HEK293 (cell line): ENCODE measurements around the gene RETREG2.
A peak's percentile ranks its signal among the peaks of the same experiment; 100 is the strongest.

Experiments
- GLIS2 ChIP-seq: fragments of 450-650 bp; formaldehyde crosslinking; IDR thresholded peaks from 2 replicates; pipeline ENCODE4 v1.5.1; 2016; ENCODE audit warnings: missing biosample characterization, missing genetic modification characterization
- KLF16 ChIP-seq: fragments of 450-650 bp; formaldehyde crosslinking; IDR thresholded peaks from 2 replicates; pipeline ENCODE4 v1.5.1; 2017; ENCODE audit warnings: missing biosample characterization, missing genetic modification characterization
- KLF7 ChIP-seq: fragments of 450-650 bp; formaldehyde crosslinking; IDR thresholded peaks from 2 replicates; pipeline ENCODE4 v1.5.1; 2016; ENCODE audit warnings: missing biosample characterization, missing genetic modification characterization, borderline replicate concordance
- PRDM1 ChIP-seq: fragments of 450-650 bp; formaldehyde crosslinking; IDR thresholded peaks from 2 replicates; pipeline ENCODE4; 2016; ENCODE audit warnings: missing biosample characterization, missing genetic modification characterization
- ZFP69B ChIP-seq: fragments of 450-650 bp; formaldehyde crosslinking; IDR thresholded peaks from 2 replicates; pipeline ENCODE4 v1.5.1; 2016; ENCODE audit warnings: missing biosample characterization, missing genetic modification characterization
- ZNF114 ChIP-seq: fragments of 450-650 bp; formaldehyde crosslinking; IDR thresholded peaks from 2 replicates; pipeline ENCODE4 v1.5.0; 2017; ENCODE audit warnings: missing biosample characterization, missing genetic modification characterization
- ZNF157 ChIP-seq: fragments of 450-650 bp; formaldehyde crosslinking; IDR thresholded peaks from 2 replicates; pipeline ENCODE4 v1.5.1; 2016; ENCODE audit warnings: missing biosample characterization, missing genetic modification characterization
- ZNF266 ChIP-seq: fragments of 450-650 bp; formaldehyde crosslinking; IDR thresholded peaks from 2 replicates; pipeline ENCODE4 v1.5.1; 2016; ENCODE audit warnings: missing biosample characterization, missing genetic modification characterization, low read depth
- ZNF324 ChIP-seq: fragments of 450-650 bp; formaldehyde crosslinking; IDR thresholded peaks from 2 replicates; pipeline ENCODE4 v1.5.1; 2016; ENCODE audit warnings: missing biosample characterization, missing genetic modification characterization
- ZNF404 ChIP-seq: fragments of 450-650 bp; formaldehyde crosslinking; IDR thresholded peaks from 2 replicates; pipeline ENCODE4 v1.5.1; 2017; ENCODE audit warnings: missing biosample characterization, missing genetic modification characterization
- ZNF473 ChIP-seq: fragments of 450-650 bp; formaldehyde crosslinking; IDR thresholded peaks from 2 replicates; pipeline ENCODE4 v1.5.1; 2017; ENCODE audit warnings: missing biosample characterization, missing genetic modification characterization
- ZNF510 ChIP-seq: fragments of 450-650 bp; formaldehyde crosslinking; IDR thresholded peaks from 2 replicates; pipeline ENCODE4 v1.5.1; 2018; ENCODE audit warnings: mild to moderate bottlenecking, missing genetic modification characterization, missing biosample characterization; ENCODE audit not compliant: insufficient replicate concordance
- ZNF544 ChIP-seq: fragments of 450-650 bp; formaldehyde crosslinking; IDR thresholded peaks from 2 replicates; pipeline ENCODE4 v1.5.0; 2017; ENCODE audit warnings: missing biosample characterization, missing genetic modification characterization
- ZNF555 ChIP-seq: fragments of 450-650 bp; formaldehyde crosslinking; conservative IDR thresholded peaks from 2 replicates; pipeline ENCODE4 v1.5.1; 2017; ENCODE audit warnings: missing biosample characterization, mild to moderate bottlenecking, missing genetic modification characterization, inconsistent platforms
- ZNF585B ChIP-seq: fragments of 450-650 bp; formaldehyde crosslinking; IDR thresholded peaks from 2 replicates; pipeline ENCODE4 v1.5.1; 2016; ENCODE audit warnings: missing biosample characterization, missing genetic modification characterization
- ZNF596 ChIP-seq: fragments of 450-650 bp; IDR thresholded peaks from 2 replicates; pipeline ENCODE4 v1.5.0; 2018; ENCODE audit warnings: missing biosample characterization, mild to moderate bottlenecking, missing genetic modification characterization, moderate library complexity
- ZNF654 ChIP-seq: fragments of 450-650 bp; formaldehyde crosslinking; IDR thresholded peaks from 2 replicates; pipeline ENCODE4 v1.5.1; 2016; ENCODE audit warnings: low read depth, missing biosample characterization, missing genetic modification characterization
- ZNF701 ChIP-seq: fragments of 450-650 bp; formaldehyde crosslinking; IDR thresholded peaks from 2 replicates; pipeline ENCODE4 v1.5.1; 2016; ENCODE audit warnings: missing biosample characterization, missing genetic modification characterization
- ZNF785 ChIP-seq: fragments of 450-650 bp; formaldehyde crosslinking; IDR thresholded peaks from 2 replicates; pipeline ENCODE4 v1.5.1; 2016; ENCODE audit warnings: missing biosample characterization, missing genetic modification characterization
- ZNF830 ChIP-seq: fragments of 450-650 bp; IDR thresholded peaks from 2 replicates; pipeline ENCODE4 v1.5.0; 2018; ENCODE audit warnings: missing biosample characterization, missing genetic modification characterization, low read depth, mild to moderate bottlenecking, moderate library complexity
- ZSCAN16 ChIP-seq: fragments of 450-650 bp; formaldehyde crosslinking; IDR thresholded peaks from 2 replicates; pipeline ENCODE4 v1.5.1; 2016; ENCODE audit warnings: missing biosample characterization, missing genetic modification characterization
- TF ChIP-seq, protein P1 (sequence below): fragments of 450-650 bp; formaldehyde crosslinking; IDR thresholded peaks from 2 replicates; pipeline ENCODE4 v1.5.1; 2017; ENCODE audit warnings: missing biosample characterization, missing genetic modification characterization
- TF ChIP-seq, protein P2 (sequence below): fragments of 450-650 bp; formaldehyde crosslinking; IDR thresholded peaks from 2 replicates; pipeline ENCODE4 v1.5.1; 2017; ENCODE audit warnings: missing biosample characterization, missing genetic modification characterization
- TF ChIP-seq, protein P3 (sequence below): fragments of 450-650 bp; formaldehyde crosslinking; IDR thresholded peaks from 2 replicates; pipeline ENCODE4 v1.5.1; 2016; ENCODE audit warnings: missing biosample characterization, missing genetic modification characterization, low read depth
- TF ChIP-seq, protein P4 (sequence below): fragments of 450-650 bp; formaldehyde crosslinking; IDR thresholded peaks from 2 replicates; pipeline ENCODE4 v1.5.1; 2017; ENCODE audit warnings: missing biosample characterization, missing genetic modification characterization
- TF ChIP-seq, protein P5 (sequence below): fragments of 450-650 bp; formaldehyde crosslinking; IDR thresholded peaks from 2 replicates; pipeline ENCODE4 v1.5.1; 2016; ENCODE audit warnings: missing biosample characterization, missing genetic modification characterization, borderline replicate concordance
- TF ChIP-seq, protein P6 (sequence below): fragments of 450-650 bp; formaldehyde crosslinking; IDR thresholded peaks from 2 replicates; pipeline ENCODE4 v1.5.1; 2016; ENCODE audit warnings: missing biosample characterization, missing genetic modification characterization
- TF ChIP-seq, protein P7 (sequence below): IDR thresholded peaks from 2 replicates; pipeline ENCODE4 v1.6.1; 2011; ENCODE audit warnings: mild to moderate bottlenecking, low read depth, low read length, borderline replicate concordance

RETREG2 gene

DNA sequence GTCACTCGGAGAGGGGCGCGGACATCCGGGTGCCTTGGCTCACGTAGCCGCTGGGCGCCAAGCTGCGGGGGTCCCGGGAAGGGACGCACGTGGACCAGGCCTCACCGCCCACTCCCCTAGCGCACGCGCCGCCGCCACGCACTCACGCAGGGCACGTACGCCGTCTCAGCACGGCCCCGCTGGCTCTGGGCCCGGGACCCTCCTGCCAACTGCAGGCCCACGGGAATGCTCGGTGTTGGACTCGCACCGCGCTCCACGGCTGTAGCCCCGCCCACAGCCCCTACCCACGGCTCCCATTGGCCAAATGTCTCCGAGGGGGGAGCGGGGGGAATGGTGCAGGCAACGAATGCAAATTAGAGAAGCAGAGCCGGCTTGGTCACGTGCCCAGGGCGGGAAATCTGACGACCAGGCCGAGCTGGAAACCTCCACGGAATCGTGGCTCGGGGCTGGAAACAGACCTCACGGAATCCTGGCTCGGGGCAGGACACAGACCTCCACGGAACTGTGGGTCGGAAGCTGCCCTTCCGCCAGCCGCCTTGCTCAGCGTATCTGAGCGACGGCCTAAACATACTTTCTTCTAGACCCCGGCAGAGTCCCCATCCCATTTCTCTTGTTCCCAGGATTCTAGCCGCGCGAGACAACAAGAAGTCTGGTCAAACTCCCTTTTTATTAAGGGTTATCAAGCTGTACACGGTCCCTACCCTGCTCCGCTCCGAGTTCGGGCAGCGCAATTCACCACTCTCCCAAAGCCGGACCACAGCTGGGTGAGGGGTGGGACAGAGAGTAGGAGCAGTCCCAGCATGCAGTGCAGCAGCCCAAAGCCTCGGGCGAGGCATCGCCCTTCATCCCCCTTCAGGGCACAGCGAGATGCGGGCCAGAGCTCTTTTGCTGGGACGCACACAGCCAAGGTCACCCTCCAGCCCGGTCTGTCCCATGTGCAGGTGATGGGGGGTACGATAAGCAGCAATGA, 40.9 kb downstream of the RETREG2 start, which contains the start of gene ABCB6 (continued):
- TF ChIP-seq, protein P1, sequence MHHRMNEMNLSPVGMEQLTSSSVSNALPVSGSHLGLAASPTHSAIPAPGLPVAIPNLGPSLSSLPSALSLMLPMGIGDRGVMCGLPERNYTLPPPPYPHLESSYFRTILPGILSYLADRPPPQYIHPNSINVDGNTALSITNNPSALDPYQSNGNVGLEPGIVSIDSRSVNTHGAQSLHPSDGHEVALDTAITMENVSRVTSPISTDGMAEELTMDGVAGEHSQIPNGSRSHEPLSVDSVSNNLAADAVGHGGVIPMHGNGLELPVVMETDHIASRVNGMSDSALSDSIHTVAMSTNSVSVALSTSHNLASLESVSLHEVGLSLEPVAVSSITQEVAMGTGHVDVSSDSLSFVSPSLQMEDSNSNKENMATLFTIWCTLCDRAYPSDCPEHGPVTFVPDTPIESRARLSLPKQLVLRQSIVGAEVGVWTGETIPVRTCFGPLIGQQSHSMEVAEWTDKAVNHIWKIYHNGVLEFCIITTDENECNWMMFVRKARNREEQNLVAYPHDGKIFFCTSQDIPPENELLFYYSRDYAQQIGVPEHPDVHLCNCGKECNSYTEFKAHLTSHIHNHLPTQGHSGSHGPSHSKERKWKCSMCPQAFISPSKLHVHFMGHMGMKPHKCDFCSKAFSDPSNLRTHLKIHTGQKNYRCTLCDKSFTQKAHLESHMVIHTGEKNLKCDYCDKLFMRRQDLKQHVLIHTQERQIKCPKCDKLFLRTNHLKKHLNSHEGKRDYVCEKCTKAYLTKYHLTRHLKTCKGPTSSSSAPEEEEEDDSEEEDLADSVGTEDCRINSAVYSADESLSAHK (tag by site-specific recombination) = peak; percentile 94
- TF ChIP-seq ZNF404 (tag by site-specific recombination) = no peak
- no peak for TF ChIP-seq ZNF114 (tag by site-specific recombination)
- TF ChIP-seq, protein P2, sequence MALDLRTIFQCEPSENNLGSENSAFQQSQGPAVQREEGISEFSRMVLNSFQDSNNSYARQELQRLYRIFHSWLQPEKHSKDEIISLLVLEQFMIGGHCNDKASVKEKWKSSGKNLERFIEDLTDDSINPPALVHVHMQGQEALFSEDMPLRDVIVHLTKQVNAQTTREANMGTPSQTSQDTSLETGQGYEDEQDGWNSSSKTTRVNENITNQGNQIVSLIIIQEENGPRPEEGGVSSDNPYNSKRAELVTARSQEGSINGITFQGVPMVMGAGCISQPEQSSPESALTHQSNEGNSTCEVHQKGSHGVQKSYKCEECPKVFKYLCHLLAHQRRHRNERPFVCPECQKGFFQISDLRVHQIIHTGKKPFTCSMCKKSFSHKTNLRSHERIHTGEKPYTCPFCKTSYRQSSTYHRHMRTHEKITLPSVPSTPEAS = no peak
- TF ChIP-seq, protein P3, sequence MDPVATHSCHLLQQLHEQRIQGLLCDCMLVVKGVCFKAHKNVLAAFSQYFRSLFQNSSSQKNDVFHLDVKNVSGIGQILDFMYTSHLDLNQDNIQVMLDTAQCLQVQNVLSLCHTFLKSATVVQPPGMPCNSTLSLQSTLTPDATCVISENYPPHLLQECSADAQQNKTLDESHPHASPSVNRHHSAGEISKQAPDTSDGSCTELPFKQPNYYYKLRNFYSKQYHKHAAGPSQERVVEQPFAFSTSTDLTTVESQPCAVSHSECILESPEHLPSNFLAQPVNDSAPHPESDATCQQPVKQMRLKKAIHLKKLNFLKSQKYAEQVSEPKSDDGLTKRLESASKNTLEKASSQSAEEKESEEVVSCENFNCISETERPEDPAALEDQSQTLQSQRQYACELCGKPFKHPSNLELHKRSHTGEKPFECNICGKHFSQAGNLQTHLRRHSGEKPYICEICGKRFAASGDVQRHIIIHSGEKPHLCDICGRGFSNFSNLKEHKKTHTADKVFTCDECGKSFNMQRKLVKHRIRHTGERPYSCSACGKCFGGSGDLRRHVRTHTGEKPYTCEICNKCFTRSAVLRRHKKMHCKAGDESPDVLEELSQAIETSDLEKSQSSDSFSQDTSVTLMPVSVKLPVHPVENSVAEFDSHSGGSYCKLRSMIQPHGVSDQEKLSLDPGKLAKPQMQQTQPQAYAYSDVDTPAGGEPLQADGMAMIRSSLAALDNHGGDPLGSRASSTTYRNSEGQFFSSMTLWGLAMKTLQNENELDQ (tag by site-specific recombination) = no peak
- no peak for TF ChIP-seq ZNF830 (tag by site-specific recombination)
- no peak for TF ChIP-seq ZNF596 (tag by site-specific recombination)
- no peak for TF ChIP-seq ZNF157 (tag by site-specific recombination)
- no peak for TF ChIP-seq ZNF266 (tag by site-specific recombination)
- no peak for TF ChIP-seq ZNF654 (tag by site-specific recombination)
- no peak for TF ChIP-seq ZSCAN16
- TF ChIP-seq ZNF544 = no peak
- no peak for TF ChIP-seq ZNF585B (tag by site-specific recombination)
- TF ChIP-seq ZNF324 (tag by site-specific recombination) = no peak
- TF ChIP-seq ZNF510 (tag by site-specific recombination) = no peak
- TF ChIP-seq, protein P4, sequence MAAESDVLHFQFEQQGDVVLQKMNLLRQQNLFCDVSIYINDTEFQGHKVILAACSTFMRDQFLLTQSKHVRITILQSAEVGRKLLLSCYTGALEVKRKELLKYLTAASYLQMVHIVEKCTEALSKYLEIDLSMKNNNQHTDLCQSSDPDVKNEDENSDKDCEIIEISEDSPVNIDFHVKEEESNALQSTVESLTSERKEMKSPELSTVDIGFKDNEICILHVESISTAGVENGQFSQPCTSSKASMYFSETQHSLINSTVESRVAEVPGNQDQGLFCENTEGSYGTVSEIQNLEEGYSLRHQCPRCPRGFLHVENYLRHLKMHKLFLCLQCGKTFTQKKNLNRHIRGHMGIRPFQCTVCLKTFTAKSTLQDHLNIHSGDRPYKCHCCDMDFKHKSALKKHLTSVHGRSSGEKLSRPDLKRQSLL (tag by site-specific recombination) = no peak
- no peak for TF ChIP-seq PRDM1
- TF ChIP-seq KLF16 = peak; percentile 66; the same call in 1 of the 2 replicates
- TF ChIP-seq, protein P5, sequence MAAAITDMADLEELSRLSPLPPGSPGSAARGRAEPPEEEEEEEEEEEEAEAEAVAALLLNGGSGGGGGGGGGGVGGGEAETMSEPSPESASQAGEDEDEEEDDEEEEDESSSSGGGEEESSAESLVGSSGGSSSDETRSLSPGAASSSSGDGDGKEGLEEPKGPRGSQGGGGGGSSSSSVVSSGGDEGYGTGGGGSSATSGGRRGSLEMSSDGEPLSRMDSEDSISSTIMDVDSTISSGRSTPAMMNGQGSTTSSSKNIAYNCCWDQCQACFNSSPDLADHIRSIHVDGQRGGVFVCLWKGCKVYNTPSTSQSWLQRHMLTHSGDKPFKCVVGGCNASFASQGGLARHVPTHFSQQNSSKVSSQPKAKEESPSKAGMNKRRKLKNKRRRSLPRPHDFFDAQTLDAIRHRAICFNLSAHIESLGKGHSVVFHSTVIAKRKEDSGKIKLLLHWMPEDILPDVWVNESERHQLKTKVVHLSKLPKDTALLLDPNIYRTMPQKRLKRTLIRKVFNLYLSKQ (tag by site-specific recombination) = no peak
- no peak for TF ChIP-seq KLF7
- TF ChIP-seq ZNF785 = no peak
- no peak for TF ChIP-seq ZNF473 (tag by site-specific recombination)
- TF ChIP-seq, protein P6, sequence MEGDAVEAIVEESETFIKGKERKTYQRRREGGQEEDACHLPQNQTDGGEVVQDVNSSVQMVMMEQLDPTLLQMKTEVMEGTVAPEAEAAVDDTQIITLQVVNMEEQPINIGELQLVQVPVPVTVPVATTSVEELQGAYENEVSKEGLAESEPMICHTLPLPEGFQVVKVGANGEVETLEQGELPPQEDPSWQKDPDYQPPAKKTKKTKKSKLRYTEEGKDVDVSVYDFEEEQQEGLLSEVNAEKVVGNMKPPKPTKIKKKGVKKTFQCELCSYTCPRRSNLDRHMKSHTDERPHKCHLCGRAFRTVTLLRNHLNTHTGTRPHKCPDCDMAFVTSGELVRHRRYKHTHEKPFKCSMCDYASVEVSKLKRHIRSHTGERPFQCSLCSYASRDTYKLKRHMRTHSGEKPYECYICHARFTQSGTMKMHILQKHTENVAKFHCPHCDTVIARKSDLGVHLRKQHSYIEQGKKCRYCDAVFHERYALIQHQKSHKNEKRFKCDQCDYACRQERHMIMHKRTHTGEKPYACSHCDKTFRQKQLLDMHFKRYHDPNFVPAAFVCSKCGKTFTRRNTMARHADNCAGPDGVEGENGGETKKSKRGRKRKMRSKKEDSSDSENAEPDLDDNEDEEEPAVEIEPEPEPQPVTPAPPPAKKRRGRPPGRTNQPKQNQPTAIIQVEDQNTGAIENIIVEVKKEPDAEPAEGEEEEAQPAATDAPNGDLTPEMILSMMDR (tag by site-specific recombination) = no peak
- TF ChIP-seq ZNF555 (tag by site-specific recombination) = no peak
- TF ChIP-seq ZFP69B = no peak
- peak; percentile 35; the same call in 1 of the 2 replicates for TF ChIP-seq GLIS2 (tag by site-specific recombination)
- no peak for TF ChIP-seq ZNF701
- TF ChIP-seq, protein P7, sequence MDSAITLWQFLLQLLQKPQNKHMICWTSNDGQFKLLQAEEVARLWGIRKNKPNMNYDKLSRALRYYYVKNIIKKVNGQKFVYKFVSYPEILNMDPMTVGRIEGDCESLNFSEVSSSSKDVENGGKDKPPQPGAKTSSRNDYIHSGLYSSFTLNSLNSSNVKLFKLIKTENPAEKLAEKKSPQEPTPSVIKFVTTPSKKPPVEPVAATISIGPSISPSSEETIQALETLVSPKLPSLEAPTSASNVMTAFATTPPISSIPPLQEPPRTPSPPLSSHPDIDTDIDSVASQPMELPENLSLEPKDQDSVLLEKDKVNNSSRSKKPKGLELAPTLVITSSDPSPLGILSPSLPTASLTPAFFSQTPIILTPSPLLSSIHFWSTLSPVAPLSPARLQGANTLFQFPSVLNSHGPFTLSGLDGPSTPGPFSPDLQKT = no peak
